ENCODE data around the gene ATM.

GRCh38 chr11:108319541-108320145 lies 96.8 kb downstream of the ATM start:
- TF ChIP-seq CTCF (IDR thresholded peaks at IDR 0.05) (no peak), ZFX (IDR thresholded peaks at IDR 0.05; ENCODE audit: borderline replicate concordance) (no peak)

Measured in 22Rv1 (cell line).